ENCODE data around the gene ZNF555.
"Not testable (repeated sequence)": the region's sequence is repeated elsewhere in the genome, so short reads cannot be mapped to it uniquely, and the experiment has no call there.

Gene ZNF555

DNA sequence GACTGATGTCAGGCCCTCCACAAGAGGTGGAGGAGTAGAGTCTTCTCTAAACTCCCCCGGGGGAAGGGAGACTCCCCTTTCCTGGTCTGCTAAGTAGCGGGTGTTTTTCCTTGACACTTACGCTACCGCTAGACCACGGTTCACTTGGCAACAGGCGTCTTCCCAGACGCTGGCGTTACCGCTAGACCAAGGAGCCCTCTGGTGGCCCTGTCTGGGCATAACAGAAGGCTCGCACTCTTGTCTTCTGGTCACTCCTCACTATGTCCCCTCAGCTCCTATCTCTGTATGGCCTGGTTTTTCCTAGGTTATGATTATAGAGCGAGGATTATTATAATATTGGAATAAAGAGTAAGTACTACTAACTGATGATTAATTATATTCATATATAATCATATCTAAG, 30.9 kb downstream of the ZNF555 start:
- DNase-seq = not testable (repeated sequence)

DNA sequence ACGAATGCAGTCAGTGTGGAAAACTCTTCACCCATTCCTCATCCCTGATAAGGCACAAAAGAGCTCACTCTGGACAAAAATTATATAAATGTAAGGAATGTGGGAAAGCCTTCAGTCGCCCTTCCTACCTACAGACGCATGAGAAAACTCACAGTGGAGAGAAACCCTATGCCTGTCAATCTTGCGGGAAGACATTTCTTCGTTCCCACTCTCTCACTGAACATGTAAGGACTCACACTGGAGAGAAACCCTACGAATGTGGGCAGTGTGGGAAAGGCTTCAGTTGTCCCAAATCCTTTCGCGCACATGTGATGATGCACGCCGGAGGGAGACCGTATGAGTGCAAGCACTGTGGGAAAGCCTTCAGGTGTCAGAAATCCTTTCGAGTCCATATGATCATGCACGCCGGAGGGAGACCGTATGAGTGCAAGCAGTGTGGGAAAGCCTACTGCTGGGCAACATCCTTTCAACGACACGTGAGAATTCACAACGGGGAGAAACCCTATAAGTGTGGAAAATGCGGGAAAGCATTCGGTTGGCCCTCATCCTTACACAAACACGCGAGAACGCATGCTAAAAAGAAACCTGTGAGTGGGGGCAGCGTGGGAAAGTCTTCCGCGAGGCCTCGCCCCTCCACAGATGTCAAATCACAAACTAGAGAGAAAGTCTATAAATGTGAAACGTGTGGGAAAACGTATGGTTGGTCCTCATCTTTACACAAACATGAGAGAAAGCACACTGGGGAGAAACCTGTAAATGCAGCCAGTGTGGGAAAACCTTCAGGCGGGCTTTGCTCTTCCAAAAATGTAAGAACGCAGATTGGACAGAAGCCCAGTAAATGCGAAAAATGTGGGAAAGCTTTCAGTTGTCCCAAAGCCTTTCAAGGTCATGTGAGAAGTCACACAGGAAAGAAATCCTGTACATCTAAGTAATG, 36.4 kb downstream of the ZNF555 start:
- DNase-seq = no peak

DNA sequence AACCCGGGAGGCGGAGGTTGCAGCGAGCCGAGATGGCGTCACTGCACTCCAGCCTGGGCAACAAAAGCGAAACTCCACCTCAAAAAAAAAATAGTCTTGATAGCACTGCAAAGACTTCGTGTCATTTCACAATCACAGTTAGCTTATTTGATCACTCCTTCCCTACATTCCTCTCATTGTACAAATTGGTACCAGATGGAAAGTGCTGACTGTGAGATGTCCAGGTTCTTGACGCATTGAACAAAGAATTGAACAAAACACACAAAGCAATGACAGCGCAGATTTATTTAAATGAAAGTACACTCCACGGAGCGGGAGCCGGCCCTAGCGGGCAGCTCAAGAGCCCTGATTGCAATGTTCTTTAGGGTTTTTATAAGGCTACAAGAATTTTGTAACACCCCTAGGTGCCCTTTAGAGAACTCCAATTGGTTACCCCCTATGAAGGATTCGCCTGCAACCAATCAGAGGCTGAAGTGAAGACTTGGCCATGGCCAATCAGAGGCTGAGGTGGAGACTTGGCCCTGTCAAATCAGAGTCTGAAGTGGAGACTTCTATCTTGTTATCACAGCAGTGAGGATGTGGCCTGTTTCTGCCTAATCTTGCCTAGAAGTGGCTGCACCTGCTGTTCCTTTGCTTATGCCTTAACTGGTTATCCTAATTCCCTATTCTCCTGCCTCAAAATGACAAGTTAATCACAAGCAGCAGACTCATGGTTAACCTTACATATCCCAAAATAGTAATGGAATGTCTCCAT, 42.6 kb downstream of the ZNF555 start:
- no peak for DNase-seq

DNA sequence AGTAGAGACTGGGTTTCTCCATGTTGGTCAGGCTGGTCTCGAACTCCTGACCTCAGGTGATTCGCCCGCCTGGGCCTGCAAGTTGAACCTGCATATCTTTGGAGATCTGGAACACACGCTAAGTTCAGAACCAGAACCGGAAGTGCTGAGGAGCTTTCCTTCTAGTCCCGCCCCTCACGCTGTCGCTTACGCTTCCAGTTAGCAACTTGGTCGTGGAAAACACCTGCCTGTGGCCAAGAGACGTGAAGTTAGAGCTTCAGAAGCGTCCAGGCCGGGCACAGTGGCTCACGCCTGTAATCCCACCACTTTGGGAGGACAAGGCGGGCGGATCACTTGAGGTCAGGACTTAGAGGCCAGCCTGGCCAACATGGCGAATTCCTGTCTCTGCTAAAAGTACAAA, 44.5 kb downstream of the ZNF555 start:
- DNase-seq = no peak

DNA sequence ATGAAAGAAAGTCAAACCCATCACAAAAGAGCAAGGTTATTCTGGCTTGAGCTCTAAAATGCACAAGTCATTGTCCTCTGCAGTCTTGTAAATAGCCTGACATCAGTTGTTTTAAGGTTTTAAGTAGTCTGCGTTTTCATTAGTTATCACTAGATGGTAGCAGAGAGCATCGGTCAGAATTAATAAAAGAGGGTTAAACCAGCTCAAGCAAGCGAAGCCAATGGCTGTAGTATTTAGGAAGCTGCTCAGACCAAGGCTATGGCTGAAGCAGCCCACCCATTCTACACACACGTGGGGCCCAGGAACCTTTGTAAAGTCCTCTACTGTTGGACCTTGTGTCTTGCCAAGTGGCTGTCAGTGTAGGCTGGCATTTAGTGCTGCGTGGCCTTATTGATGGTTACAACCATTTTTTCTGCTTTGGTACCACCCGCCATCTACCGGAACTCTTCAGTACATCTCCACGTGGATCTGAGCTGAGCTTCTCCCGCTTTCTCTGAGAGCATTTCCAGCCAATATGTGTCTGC, 46.2 kb downstream of the ZNF555 start:
- DNase-seq = no peak

DNA sequence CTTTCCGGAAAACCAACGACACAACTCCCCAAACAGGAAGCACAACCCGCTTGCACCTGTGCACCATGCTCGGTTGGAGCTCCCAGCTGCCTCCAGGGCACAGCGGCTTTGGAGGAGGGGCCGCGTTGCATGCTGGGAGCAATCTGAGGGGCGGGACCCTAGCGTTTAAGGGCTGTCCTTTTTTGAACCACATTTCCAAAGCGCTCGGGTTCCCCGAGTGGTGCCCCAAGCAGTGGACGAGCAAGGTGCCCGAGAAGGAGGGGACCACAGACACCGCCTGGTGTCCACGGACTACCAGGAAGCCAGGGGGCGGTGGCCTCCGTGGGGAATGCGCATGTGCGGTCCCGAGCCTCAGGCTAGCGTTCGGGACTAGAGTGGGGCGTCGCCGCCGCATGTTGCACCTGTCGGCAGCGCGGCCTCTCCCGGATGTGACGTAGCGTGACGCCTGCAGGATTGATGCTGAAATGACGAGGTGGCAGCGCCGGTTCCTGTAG, 47.5 kb downstream of the ZNF555 start:
- peak; percentile 54 for DNase-seq

DNA sequence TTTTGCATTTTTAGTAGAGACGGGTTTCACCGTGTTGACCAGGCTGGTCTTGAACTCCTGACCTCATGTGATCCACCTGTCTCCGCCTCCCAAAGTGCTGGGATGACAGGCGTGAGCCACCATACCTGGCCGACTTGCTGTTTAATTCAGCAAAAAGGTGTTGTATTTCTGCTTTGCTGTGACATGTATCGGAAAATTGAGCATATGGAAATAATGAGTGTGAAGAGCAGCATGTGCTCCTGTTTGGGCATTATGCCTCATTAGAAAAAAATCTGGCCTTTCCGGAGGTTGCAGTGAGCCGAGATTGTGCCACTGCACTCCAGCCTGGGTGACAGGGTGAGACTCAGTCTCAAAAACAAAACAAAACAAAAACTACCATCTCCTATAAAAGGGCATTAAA, 49.3 kb downstream of the ZNF555 start:
- not testable (repeated sequence) for DNase-seq

DNA sequence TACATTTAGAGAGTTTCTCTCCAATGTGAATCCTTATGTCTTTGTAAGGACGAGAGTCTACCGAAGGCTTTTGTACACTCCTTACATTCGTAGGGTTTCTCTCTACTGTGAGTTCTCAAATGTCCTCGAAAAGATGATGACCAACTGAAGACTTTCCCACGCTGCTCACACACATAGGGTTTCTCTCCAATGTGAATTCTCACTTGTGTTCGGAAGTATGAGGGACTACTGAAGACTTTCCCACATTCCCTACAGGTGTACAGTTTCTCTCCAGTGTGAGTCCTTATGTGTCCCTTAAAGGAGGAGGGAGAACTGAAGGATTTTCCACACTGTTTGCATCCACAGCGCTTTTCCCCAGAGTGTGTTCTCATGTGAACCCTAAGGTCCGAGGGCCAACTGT, 55.4 kb downstream of the ZNF555 start:
- DNase-seq = no peak

DNA sequence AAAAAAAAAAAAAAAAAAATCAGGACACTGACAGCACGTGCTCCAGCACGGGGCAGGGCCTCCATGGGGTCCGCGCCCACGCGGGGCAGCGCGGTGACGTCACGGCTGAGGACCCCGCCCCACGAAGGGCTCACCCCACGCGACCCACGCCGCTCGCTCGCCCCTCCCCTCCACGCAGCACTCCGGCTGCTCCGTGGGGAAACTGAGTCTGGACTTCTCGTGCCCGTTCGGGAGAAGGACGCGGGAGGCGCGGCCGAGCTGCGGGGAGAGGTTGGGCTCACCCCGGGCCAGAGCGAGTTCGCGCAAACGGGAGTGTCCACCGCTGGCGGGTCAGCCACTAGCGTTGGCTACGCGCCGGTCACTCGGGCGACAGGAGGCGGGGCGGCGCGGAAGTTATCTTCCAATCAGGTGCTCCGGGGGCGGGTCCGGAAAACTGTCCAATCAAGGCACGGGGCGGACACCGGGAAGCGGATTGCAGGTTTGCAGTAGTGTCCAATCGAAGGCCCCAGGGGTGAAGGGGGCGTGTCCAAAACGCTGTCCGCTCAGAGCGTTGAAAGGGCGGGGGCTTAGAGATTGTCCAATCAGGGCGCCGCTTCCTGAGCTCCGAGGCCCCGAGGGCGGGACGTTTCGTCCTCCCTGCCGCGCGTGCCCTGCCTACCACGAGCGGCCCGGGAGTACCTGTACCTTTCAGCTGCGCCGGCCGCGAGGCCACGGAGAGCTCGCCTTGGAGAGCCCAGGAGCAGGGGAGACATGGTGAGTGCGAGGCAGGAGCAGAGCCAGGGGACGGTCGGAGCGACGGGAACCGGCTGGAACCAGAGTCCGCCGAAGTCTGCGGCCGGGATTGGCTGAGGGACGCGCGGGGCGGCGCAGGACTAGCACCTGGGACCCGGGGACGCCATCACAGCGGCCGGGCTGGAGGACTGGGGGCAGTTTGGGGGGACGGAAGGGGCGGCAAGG, 59.3 kb downstream of the ZNF555 start, which contains the start of gene ZNF57:
Gene ZNF57 (plus strand): TSS at position 633 of the 957 bp plus-strand sequence. CDS start 118 bp downstream, at position 751.
- DNase-seq = peak; percentile 99

DNA sequence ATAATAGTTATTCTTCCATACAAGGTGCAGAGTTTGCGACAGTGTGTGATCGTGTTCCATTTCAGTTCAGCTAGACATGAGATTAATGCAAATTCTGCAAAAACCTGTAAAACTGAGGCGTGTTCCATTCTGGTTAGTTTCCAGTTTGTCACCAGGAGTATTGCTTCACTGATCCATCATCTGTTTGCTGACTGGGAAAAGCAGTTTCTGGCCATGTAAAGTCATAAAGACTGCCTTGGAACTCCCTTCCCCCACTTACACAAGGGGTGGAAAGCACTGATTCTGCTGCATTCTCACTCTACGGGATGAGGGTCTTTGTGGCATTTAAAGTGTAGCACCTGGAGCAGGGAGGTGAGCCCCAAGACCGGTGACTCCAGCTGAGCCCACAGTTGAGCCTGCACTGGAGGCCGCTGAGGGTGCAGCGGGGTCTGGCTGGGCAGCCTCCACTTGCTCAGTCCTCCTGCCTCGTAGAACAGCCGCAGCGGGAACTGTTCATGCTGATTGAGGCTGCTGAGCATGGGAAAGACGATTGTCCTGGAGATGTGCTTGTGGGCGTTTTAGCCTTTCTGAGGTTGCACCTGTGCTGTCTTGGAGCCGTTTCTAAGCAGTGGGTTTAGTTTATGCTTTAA, 61.4 kb downstream of the ZNF555 start:
- no peak for DNase-seq

DNA sequence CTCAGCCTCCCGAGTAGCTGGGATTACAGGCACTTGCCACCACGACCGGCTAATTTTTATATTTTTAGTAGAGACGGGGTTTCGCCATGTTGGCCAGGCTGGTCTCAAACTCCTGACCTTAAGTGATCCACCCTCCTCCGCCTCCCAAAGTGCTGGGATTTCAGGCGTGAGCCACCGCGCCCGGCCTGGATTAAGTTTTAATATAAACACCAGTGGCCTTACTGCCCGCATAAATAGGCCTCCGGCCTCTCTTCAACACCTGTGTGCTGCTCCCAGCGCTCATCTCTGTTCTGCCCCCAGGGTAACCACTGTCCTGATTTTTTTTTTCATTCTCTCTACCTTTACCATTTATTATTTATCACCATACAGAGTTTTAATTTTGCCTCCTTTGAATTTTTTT, 62.1 kb downstream of the ZNF555 start:
- DNase-seq = not testable (repeated sequence)

DNA sequence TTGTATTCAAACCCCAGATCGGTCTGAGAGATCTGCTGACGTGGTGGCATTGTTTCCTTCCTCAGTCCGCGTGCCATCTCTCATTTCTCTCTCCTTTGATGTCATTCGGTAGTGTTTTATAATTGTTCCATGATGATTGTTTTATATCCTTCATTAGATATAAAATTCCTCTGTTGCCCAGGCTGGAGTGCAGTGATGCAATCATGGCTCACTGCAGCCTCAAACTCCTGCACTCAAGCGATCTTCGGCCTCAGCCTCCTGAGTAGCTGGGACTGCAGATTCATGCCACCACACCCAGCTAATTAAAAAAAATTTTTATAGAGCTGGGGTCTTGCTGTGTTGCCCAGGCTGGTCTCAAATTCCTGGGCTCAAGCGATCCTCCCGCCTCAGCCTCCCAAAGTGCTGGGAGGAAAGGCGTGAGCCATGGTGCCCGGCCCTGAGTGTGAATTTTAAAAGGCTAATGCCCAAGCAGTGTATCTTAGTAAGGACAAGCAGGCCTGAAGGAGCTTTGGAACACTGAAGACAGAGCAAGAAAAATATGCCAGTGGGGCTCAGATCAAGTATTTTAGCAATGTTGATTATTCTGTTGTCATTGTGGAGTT, 64.7 kb downstream of the ZNF555 start:
- DNase-seq = no peak

DNA sequence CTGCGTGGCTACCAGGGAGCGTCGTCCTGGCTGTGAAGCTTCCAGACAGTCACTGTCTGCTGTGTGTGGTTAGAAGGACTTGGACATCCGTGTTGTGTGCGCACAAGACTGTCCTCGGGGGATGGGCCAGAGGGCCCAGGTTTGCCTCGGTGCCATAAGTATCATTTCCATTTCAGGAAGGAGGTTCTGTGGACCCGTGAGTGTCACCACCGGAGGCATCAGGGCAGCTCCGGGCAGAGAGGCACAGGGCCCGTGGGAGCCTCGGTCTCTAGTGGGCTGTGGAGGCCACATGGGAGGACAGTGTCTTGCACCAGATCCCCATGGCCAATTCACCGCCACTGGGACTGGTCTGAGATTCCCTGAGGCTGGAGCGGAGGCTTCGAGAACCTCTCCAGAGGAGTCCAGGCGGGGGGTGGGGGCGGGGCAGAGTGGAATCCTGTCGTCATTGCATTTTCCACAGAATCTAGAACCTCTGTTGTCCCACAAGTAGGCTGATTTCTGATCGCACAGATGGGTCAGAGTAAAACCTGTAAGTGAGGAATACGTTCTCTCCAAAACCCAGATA, 65.4 kb downstream of the ZNF555 start:
- no peak for DNase-seq

Data from activated naive CD4-positive, alpha-beta T cell treated with Interleukin-2 at 50 U/mL for 16 hours (primary cell).